ENCODE measurements around the gene ASB1.

Gene ASB1

GRCh38 chr2:238466243-238466756 lies 39.6 kb downstream of the ASB1 start:
- no peak for DNase-seq (ENCODE audit: low read depth in 2 of 2)

GRCh38 chr2:238467062-238467461 lies 40.3 kb downstream of the ASB1 start:
- no peak for DNase-seq (ENCODE audit: low read depth in 2 of 2)

GRCh38 chr2:238467792-238468191 lies 41.1 kb downstream of the ASB1 start:
- DNase-seq (ENCODE audit: low read depth in 2 of 2), result no peak

- no peak for DNase-seq (ENCODE audit: low read depth in 2 of 2)
Observed at GRCh38 chr2:238469155-238469554, 42.4 kb downstream of the ASB1 start.

GRCh38 chr2:238473014-238473413 lies 46.3 kb downstream of the ASB1 start:
- DNase-seq (ENCODE audit: low read depth in 2 of 2), result no peak

- DNase-seq (ENCODE audit: low read depth in 2 of 2), result no peak
Observed at GRCh38 chr2:238473523-238473922, 46.8 kb downstream of the ASB1 start.

GRCh38 chr2:238475034-238475433 lies 48.3 kb downstream of the ASB1 start:
- DNase-seq (ENCODE audit: low read depth in 2 of 2), result no peak

- DNase-seq (ENCODE audit: low read depth in 2 of 2), result no peak
Observed at GRCh38 chr2:238475566-238475965, 48.8 kb downstream of the ASB1 start.

- DNase-seq (ENCODE audit: low read depth in 2 of 2), result no peak
Observed at GRCh38 chr2:238476258-238476657, 49.5 kb downstream of the ASB1 start.

- DNase-seq (ENCODE audit: low read depth in 2 of 2), result no peak
Observed at GRCh38 chr2:238478216-238478615, 51.5 kb downstream of the ASB1 start.

- DNase-seq (ENCODE audit: low read depth in 2 of 2), result no peak
Observed at GRCh38 chr2:238479847-238480246, 53.1 kb downstream of the ASB1 start.

GRCh38 chr2:238483021-238483420 lies 56.3 kb downstream of the ASB1 start:
- no peak for DNase-seq (ENCODE audit: low read depth in 2 of 2)

- no peak for DNase-seq (ENCODE audit: low read depth in 2 of 2)
Observed at GRCh38 chr2:238483656-238484055, 56.9 kb downstream of the ASB1 start.

GRCh38 chr2:238484522-238485452 lies 58.1 kb downstream of the ASB1 start:
- DNase-seq (ENCODE audit: low read depth in 2 of 2), result no peak

- no peak for DNase-seq (ENCODE audit: low read depth in 2 of 2)
Observed at GRCh38 chr2:238486123-238486848, 59.6 kb downstream of the ASB1 start.

GRCh38 chr2:238487134-238487533 lies 60.4 kb downstream of the ASB1 start:
- no peak for DNase-seq (ENCODE audit: low read depth in 2 of 2)

GRCh38 chr2:238487652-238488346 lies 61.1 kb downstream of the ASB1 start:
- DNase-seq (ENCODE audit: low read depth in 2 of 2), result no peak

GRCh38 chr2:238488347-238488826 lies 61.7 kb downstream of the ASB1 start:
- no peak for DNase-seq (ENCODE audit: low read depth in 2 of 2)

- DNase-seq (ENCODE audit: low read depth in 2 of 2), result no peak
Observed at GRCh38 chr2:238489431-238489830, 62.7 kb downstream of the ASB1 start.

GRCh38 chr2:238489896-238490295 lies 63.2 kb downstream of the ASB1 start:
- DNase-seq (ENCODE audit: low read depth in 2 of 2), result no peak

GRCh38 chr2:238492840-238493239 lies 66.1 kb downstream of the ASB1 start:
- no peak for DNase-seq (ENCODE audit: low read depth in 2 of 2)

GRCh38 chr2:238493411-238493810 lies 66.7 kb downstream of the ASB1 start:
- no peak for DNase-seq (ENCODE audit: low read depth in 2 of 2)
